HG03175 (cell line): ENCODE results near the gene PALLD.

Source experiments
- ATAC-seq: cut with Tn5 transposase; IDR thresholded peaks from one replicate; pipeline ENCODE4 v1.9.1; 2021; ENCODE audit warnings: mild to moderate bottlenecking, moderate library complexity; ENCODE audit not compliant: unreplicated experiment

The PALLD gene

DNA sequence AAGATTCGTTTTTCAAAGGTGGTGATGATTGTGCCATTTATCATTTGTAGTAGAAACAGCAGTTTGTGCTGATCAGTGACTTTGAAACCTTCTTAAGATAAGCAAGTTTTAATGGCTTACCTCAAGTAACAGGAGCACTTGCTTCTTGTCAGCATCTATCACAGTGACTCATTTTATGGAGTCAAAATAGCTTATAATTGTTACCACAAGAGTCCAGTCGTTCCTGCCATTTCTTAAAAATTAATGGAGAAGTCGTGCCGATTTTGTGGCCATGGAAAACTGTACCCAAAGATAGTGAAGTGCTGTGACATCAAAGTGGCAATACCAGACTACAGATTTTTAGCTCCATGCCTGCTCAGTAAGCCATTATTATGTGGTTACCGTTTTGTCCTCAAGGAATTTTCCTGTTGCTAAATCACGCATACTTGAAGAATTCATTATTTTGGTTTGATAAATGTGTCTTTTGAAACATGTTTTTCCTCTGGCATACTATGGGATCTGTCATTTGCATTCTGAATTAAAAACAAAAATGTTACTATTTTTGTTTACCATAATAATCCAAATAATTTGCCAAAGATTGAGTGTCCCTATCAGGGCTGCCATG, 383.3 kb downstream of the PALLD start:
- ATAC-seq: no peak

DNA sequence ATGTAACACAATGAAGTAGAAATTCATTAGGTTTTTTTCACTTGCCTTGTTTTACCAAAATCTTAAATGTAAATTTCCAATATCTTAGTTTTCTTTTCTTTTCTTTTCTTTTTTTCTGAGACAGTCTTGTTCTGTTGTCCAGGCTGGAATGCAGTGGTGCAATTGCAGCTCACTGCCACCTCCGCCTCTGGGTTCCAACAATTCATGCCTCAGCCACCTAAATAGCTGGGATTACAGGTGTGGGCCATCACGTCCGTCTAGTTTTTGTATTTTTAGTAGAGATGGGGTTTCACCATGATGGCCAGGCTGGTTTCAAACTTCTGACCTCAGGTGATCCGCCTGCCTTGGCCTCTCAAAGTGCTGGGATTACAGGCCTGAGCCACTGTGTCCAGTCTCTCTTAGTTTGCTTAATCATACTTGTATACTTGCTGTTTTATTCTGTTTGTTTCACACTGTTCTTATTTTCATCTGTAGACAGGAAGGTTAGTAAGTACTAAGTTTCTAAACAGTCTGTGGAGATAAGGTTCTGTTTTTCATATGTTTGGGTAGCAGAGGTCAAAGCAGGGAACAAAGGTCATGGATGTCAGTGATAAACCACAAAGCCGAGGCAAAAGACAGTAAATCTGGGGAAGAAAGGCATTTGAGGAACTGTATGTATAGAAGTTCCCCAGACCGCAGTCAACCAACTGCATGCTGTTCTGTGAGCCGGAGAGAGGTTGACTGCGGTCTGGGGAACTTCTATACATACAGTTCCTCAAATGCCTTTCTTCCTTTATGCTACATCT, 384.2 kb downstream of the PALLD start:
- peak; percentile 67 for ATAC-seq

DNA sequence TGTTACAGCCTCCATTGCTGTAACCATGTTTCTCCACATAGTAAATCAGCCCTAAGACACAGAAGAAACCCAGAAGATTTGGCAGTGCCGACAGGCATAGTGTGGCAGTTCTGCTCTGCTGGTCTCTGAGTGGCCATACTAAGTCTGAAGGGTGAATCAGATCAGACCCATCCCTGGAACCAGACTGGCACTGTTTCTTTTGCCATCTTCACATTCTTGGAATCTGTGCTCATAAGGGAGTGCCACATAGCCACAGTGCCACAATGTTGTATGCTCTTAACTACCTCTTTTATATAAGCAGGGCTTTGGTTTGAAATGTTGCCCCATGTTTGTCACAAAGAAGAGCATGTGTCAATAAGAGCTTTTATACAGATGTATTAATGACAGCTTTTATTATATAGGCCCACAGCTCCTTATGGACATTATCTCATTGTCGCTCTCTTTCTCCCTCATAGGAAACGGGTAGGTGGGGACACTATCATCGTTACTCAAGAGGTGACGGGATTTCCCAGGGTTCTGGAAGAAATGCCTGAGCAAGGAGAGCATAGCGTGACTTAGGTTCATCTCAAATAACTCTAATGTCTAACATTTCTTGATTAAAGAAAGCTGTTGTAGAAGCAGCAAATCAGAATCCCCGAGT, 385.0 kb downstream of the PALLD start:
- ATAC-seq: no peak

DNA sequence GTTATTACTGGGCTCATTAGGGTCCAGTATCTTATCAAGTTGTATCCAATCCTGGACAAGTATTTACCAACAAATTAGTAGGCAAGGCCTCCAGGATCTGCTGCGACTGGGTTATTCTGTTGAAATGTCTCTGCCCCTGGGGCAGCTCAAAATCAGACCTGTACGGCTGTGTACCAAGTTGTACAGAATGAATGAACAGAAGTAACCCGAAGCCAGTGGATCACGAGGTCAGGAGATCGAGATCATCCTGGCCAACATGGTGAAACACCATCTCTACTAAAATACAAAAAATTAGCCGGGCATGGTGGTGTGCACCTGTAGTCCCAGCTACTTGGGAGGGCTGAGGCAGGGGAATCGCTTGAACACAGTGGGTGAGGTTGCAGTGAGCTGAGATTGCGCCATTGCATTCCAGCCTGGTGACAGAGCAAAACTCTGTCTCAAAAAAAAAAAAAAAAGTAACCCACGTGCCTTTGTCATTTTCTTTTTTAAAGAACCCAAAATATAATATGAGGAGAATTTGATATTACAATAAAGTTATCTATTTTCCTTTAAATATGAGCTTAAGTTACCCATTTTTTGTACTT, 385.9 kb downstream of the PALLD start:
- ATAC-seq: no peak

DNA sequence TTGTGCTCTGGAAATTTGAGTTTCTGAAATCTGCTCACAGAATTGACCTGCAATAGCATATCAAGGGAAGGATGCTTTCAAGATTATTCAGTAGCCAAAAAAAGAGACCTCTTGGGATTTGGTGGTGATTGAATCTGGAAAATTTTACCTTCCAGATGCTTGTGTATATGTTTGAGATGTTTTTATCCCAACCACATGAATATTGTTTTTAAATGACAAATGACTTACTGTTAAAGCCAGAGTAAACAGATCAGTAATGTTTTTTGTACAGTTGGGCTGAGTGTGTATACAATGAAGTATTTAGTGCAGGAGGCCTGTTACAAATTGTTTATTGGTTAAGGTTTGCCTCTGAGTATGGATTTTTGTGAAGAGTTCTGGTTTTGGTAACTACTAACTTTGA, 386.7 kb downstream of the PALLD start:
- ATAC-seq: no peak

DNA sequence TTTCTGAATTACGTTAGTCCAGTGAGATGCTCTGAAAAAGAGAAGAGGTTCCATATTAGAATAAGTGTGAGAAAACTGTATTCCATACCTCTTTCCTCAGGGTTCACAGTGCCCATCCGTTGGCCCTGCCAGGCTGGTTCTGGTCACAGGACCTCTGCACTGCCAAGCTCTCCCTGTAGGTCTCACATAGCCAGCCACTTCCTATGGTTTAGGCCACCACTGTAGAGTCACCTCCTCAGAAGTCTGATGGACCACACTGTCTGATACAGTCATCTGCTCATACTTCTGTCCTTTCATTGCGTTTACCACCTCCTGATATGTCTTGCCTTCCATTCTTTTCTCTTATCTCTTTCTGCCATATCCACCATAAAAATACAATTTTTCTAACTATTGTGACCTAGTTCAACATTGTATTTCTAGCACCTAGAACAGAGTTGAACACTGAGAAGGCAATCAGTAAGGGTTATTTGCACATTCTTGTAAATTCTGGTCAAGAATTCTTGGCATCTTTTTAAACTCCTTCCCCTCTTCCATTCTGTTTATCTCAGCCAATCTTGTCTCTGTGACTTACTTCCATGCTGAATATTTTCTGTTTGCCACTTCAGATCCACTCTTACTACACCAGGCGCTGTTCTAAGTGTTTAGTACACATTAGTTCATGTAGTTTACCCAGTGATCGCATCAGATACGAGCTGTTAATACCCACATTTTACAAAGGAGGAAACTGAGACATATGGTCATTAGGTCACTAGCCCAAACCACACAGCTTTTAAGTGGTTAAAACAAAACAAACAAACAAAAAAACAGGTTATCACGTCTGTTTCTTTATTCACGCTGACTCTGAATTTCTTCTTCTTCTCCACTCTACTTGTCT, 387.6 kb downstream of the PALLD start:
- no peak for ATAC-seq

DNA sequence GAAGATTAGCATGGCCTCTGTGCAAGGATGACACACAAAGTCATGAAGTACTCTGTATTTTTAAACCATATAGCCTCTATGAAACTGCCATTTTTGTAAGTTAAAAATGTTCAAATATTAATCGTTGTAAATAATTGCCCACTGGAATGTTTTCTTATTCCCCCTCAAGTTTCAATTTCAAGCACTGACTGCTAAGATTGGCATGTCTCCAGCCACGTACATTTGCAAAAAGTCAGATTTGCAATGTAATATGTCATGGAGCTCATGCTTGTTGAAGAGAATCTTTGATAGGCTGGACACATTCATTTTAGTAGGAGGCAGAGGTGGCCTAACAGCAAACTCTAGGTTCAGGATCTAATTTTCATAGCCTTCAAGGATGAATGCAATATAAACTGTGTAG, 388.5 kb downstream of the PALLD start:
- no peak for ATAC-seq

DNA sequence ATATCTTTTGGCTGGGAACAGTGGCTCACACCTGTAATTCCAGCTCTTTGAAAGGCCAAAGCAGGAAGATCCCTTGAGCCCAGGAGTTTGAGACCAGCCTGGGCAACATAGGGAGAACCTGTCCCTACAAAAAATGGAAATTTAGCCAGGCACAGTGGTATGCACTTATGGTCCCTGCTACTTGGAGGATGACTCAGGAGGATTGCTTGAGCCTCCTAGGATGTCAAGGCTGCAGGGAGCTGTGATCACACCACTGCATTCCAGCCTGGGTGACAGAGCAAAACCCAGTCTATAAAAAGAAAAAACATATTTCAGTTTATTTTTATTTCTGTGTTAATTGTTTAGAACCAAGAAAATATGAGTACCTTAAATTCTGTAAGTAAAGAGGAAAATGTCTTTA, 389.5 kb downstream of the PALLD start:
- no peak for ATAC-seq

DNA sequence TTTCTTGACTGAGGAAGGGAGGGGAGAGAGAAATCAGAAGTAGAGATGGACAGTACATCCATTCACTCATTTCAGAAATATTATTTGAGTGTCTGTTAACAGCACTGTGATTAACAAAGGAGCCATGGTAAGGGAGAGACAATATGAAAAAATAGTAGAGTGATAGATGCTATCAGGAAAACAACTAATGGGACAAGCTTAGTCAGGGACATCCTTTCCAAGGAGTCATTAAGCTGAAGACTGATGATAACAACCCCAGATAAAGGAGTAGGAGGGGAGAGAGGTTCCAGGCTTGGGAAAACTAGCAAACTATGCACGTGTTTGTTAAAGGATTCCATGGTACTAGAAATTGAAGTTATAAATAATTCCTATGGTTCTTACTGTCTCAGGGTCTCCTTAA, 391.0 kb downstream of the PALLD start:
- ATAC-seq: no peak

DNA sequence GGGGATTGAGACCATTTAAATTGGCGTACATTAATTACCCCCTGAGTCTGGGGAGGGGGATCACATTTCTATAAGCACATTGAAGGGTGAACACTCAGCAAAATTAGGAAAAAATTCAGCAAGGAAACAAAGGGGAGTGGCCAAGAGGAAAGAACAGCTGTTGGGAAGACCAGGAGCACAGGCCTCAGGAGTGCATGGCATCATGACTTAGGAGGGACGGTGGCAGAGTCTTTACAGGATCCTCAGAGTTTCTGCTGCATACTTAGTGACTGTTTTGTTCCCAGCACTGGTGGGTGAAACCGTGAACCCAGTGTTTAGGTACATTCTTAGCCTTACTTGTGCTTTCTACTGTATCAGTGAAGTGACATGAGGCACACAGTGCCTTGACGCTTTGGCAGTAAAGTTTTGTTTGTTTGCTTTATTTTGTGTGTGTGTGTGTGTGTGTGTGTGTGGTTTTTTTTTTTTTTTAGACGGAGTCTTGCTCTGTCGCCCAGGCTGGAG, 391.9 kb downstream of the PALLD start:
- no peak for ATAC-seq

DNA sequence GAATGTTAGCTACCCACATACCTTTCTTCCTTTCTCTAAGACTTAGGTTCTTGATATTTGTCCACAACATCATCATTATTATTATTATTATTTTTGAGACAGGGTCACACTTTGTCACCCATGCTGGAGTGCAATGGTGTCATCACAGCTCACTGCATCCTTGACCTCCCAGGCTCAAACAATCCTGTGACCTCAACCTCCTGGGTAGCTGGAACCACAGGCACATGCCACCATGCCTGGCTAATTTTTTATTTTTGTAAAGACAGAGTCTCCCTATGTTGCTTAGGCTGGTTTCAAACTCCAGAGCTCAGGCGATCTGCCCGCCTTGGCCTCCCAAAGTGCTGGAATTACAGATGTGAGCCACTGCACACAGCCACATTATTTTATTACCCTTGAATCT, 394.2 kb downstream of the PALLD start:
- ATAC-seq: no peak

DNA sequence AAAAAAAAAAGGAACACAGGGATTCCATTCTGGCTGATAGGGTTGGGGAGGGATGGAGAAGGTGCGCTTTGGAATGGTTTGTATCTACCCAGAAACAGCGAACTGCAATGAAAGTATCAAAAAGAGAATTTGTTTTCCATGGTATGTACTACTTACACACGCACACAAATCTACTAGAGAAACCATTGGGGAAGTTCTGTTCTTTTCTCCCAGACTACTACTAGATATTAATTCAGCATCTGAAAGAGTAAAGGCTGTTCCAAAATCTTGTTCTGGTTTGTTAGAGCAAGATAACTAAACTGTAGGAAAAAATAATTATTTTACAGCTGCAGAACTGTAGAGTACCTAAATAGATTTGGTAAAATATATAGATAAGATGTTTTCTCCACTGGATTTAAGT, 394.8 kb downstream of the PALLD start:
- no peak for ATAC-seq

DNA sequence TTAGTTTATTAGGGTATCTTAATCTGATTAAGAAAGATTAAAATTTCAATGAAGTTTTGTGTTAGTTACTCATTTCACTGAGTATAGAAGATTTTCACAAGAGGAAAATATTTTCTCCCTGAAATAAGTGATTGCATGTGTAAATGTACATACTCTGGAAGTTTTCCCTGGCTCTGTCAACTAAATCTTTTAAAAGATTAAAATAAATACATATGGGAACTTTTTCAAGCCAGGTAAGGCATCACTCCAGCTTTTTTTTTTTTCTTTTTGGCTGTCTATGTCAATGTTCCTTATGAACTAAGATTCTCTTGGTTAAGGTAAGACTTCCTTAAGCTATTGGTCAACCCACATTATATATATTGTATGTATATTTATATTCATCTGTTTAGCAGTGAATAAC, 395.6 kb downstream of the PALLD start:
- no peak for ATAC-seq

DNA sequence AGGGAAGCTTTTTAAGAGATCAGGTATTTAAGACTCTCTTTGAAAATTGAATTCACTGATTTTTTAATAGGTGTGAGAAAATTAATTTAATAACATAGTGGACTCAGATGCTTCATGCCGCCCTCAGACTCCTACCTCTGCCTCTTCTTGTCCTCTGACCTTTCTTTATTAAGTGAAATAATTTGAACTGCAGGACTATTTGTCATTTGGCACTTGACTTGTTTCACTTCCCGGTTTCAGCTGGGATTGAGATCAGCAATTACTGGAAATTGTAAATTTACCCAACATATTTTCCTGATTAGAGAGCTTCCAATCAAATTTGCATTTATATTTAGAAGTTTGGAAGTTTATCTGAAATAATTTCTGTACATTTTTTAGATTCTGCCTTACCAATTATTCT, 396.4 kb downstream of the PALLD start:
- ATAC-seq: no peak

DNA sequence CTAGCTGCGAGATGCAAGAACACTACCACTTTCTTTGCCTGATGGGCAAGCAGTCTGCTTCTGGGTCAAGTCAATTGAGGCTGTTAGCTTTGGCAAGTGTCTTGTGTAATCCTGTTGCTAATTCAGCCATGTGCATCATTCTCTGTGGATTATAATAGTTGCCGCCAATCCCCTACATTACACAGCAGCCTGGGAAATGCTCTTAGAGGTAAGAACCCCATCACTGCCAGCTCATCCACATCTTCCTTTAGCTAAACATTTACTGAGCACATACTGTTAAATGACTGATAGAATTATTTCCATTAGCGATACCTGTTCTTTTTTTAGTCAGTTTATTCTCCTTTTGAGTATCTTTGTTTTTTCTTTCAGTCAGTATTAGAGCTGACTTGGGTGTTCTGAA, 397.0 kb downstream of the PALLD start:
- ATAC-seq: no peak

DNA sequence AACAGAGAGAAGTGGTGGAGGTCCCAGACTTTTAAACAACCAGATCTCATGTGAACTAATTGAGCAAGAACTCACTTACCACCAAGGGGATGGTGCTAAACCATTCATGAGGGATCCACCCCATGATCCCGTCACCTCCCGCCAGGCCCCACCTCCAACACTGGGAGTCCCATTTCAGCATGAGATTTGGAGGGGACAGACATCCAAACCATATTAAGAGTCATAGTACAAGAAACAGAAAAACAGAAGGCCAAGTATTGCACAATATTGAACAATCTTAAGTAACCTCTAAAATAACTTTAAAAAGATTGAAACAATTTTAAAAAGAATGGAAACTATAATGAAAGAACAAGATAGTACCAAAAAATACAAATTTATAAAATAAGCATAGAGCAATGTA, 403.2 kb downstream of the PALLD start:
- ATAC-seq: no peak

DNA sequence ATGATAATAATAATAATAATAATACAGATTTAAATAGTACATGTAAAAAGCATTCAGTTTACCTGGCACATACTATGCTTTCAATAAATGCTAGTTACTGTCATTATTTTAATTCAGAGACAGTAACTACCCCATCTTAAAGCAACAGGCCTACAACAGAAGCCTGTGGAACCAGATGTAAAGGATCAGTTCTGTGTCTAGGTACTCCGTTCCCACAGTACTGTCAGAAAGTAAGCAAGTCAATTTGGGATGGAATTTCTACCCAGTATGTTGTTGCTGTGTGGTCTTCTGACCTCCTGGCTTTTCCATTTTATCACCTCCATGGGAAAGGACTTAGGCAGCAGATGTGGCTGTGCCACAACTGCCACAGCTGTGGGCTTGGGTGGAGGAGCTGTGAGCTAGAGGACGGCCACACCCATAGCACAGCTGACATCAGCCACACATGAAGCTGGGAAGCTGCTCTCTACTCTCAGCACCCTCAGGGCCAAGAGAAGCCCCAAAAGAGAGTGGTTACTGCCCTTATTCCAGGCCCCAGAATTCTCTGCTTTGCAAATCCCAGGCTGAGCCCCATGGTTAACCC, 410.4 kb downstream of the PALLD start:
- no peak for ATAC-seq

DNA sequence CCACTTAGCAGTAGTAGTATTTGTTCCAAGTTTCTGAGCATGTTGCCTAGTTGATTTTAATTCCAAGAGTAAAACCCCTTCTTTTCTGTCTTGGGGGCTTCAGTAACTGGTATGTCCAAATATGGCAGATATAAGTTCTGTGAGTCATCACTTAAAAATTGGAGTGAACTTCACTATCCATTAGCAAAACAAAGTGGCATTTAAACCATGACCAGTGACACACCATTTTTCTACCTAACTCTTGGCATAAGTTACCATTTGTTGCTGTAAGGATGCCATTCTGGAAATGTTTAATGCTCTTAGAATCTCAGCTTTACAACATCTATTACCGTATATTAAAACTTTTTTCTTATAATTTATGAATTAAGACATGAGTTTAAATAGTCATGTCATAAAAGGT, 411.2 kb downstream of the PALLD start:
- no peak for ATAC-seq

DNA sequence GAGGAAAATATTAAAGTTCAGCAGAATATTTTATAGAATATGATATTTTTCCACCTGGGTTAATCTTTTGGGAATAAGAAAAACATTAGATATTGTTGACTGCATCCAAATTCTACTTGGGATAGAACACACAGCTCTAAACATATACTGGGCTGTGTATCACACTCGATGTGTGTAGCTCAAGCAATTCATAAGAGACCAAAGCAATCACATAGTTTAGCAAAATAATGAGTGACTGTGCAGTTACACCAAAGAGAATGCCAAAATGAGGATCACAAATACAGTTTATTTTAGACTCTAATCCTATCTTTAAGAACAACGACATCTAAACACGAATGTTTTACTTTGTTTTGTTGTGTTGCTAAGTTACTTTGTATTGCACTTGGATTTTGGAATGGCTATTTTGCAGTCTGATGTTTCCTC, 412.0 kb downstream of the PALLD start:
- no peak for ATAC-seq

DNA sequence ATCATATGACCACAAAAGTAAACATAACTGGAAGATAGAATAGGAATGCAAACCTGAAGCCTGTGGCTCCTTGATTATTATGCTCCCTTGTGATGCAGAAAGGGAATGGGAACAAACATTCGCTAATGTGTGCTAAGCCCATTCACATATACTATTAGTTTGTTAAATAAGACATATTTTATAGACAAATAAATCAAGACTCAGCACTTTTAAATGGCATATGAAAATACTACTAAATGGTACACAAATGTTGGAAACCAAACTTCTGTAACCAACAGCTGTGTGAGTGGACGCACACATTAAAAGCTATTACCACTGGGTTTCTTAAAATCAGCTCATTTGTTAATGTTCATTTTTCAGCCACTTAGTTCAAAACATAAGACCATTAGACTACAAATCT, 417.2 kb downstream of the PALLD start:
- no peak for ATAC-seq
